IPS-NIHi11 (cell line): Measurements from ENCODE around the gene PDCD4.

Source experiments
- DNase-seq: peaks from one replicate; pipeline ENCODE4 v3.0.0; 2012; ENCODE audit warnings: mixed read lengths, low spot score

PDCD4 gene

DNA sequence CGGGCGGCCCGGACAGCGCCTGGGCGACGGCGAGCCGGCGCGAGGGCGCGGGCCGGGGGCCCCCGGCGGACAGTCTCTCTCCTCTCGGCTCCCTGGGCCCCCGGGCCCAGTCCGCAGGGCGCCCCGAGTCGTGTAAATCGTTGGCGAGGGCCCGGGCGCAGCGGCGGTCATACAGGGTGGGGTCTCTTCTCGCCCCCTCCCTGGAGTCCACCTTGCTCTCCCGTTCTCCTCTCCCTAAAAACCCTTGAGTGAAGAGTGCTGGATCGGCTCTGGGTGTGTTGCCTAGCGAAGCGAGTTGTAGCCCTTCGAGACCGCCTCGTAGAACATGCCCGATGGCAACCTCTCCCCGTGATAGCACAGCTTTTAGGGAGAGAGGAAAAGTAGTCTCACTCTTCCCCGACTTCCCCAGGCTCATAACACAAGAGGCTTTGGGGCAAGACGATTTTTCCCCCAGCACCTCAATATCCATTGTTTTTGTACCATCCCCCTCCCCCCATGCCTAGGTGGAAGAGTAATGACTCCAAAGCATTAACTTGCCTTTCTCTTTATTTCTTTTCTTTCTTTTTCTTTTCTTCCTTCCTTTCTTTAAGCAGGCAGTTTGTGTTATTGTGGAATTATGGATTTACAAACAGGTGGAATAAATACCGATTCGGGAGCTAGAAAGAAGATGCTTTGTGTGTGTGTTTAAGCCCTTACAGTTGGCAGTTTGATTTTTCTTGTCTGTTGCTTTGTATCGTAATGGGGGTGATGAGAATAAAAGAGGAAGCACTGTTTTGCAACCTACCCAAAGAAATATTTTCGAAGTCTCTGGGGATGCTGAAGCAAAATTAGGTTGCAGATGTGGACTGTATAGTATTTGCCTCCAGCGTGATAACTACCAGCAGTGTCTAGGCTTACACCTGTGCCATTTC is 48.5 kb downstream of the PDCD4 start:
- peak; percentile 34 for DNase-seq

DNA sequence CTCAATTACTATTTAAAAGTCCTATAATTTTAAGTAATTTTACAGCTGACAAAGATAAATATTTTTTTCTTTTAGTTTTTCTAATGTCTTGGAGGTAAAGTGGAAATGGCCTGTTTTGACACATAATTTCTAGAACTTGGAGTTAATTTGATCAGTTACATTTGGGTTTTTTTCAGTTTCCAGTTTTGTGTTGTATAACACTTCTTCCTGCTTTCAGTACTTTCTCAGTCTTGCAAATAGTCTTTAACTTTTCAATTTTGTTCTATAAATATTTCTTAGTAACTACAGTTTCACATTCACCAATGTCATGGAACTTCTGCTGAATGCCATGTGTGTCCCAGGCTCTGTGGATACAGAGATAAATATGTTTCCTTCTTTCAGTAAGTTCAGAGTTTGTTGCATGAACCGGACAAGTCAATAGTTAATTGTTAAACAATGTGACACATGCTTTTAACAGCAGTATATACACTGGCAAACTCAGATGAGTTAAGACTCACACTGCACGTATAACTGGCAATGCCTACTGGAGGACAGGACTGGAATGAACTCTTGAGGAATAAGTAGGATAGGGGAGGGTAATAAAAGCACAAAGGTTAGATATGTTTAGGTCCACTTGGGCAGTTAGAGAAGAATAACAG is 52.2 kb downstream of the PDCD4 start:
- no peak for DNase-seq

DNA sequence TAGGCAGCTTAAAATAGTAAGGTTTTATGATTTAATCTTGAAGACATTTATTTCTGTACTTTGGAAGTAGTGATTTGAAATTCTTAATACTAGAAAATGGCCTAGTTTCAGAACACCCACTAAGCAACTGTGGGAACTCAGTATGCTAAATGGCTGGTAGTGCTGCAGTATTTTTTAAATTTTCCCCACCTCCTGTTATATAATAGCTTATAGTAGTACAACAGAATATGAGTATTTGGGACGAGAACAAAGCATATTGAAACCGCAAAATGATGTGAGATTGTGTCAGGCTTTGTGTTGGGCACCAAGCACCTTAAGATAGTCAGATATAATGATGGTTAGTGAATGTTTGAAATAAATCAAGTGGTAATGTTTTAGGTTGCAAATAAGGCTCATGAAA is 55.7 kb downstream of the PDCD4 start:
- DNase-seq: no peak

DNA sequence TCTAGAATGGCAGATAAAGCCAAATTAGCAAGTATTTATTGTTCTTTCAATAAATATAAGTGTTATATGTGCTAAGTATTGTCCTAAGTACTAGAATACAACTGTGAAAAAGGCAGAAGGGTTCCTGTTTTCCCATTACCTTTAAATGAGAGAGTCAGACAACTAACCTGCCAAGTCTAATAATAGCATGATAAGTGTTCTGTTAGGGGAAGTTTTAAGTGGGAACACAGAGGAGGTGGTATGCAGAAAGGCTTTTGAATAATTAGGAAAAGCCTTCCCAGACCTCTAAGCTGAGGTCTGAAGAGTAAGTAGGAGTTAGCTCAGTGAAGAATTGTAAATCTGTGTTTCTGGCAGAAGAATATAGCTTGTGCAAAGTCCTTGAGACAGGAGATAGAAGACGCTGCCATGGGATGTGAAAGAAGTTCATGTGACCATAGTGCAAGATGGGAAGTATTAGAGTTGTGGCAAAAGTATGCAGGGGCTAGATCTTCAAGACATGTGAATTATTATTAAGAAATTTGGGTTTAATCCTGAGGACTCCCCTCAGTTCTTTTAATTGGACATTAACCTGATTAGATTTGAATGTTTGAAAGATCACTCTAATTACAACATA is 60.1 kb downstream of the PDCD4 start:
- DNase-seq: no peak

DNA sequence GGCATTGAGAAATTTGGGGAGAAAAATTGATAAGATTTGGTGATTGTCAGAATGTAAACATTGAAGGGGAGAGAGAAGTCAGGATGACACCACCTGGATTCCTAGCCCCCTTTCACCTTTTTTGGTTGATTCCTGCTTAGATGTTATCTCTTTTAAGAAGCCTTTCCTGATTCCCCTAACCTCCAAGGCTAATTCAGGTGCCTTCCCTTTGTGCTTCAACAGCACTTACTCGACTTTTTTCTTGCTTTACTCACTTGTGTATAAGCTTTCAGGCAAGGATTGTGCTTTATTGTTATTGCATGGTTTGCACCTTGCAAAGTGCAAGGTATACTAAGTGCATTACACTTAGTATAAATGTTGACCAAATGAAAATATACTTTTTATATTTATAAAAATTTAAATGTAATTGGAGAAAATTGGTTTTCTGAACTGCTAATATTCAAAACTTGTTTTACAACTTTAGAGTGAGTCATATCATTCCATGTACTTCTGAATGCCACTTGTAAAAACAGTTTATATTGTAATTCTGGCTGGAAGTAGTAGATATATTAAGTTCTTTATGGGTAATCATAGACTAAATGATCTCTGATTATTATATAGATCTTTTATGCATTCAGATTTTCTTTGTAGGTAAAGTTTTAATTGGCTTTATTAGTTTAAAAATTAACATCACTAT is 60.9 kb downstream of the PDCD4 start:
- no peak for DNase-seq

DNA sequence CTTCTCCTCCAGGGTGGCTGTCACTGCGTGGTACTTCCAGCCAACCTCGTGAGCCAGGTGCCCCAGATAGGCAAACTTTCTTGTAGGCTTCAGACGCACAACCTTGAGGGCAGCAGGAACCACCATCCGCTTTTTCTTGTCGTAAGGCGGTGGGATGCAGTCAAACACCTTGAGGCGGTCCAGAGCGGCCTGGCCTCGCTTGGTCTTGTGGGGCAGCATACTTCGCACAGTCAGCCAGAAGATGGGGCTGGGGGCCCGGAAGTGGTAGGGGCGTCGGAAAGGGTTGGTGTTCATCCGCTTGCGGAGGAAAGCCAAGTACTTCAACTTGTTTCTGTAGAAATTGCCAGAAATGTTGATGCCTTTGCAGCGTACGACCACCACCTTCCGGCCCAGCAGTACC is 65.0 kb downstream of the PDCD4 start:
- DNase-seq: no peak

DNA sequence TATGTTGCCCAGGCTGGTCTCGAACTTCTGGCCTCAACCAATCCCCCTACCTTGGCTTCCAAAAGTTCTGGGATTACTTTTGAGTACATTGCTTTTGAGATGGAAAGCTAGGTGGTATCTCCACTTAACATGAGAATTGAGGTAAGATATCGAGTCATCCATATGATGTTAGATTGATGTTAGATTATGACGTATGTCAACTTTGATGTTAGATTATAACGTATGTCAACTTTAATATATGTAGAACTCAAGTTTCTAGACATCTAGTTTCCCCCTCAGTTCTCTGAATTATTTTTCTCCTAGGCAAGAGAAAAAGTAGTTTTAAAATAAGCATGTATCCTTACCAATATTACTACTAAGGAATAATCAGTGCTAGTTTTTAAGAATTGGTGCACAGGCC is 67.7 kb downstream of the PDCD4 start:
- no peak for DNase-seq

DNA sequence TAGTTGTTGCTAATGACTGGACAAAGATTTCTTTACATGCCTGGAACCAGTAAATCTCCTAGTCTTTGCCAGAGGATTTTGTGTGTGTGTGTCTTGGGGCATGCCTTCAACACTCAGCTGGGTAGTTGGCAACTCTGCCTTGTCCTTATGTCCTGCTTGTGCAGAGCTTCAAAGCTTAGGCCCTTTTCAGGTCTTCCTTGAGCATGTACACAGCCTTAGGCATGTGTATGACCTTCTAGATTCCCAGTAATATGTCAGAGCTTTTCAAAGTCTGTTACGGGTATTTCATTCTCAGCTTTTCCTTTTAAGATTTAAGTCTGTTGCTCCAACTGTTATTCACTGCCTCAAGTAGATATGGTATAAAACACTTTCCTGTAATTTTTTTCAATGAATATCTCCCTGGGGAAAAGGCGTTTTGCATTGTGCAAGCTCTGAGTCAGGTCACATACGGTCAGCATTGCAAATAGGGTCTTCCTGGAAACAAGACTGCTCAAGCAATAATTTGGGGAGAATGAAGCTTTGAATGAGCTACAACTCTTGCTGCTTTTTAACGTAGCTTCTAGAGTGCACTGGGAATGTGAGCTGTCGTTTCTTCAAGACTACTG is 73.2 kb downstream of the PDCD4 start:
- no peak for DNase-seq

DNA sequence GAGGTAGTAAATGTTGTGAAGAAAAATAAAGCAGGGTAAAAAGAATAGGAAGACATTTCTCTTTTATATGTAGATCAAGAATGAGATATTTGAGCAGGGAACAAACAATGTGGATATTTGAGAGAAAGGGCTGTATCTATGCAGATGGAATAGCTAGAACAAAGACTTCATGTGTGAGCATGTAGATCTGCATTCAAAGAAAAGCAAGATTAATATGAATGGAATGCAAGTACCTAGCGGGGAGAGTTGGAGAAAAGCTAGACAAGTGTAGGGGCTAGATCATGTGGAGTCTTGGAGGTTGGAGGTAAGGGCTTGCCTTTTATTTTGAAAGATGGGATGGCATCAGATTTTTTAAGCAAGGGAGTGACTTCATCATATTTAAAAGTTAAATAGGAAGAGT is 74.8 kb downstream of the PDCD4 start:
- DNase-seq: no peak

DNA sequence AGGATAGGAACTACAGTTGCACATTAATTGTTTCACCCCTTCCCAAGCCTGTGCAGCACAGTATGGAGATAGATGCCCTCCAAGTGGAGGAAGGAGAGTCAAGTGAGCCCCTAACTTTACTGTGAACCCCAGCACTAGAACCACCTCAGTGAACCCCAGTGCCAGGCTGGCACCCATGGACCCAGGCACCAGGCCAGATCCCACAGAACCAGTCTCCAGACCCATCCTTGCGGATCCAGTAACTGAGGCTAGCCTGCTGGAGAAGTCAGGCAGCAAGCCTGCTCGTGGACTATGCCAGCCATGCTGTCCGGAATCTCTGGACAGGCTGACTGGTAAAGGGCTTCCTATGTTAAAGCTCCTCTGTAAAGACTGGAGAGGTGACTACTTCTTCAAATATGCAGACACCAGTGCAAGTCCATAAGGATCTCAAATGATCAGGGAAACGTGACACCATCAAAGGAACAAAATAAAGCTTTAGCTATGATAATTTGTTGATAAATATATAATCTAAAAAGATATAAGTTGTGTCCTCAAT is 75.4 kb downstream of the PDCD4 start:
- DNase-seq: no peak
